ENCODE measurements around the gene TRIM72. TPM values are rescaled to one million over a fixed set of nuclear protein-coding genes. Genes with fewer than 3 reads are reported as not detected.
A peak's percentile ranks its signal among the peaks of the same experiment; 100 is the strongest.

TRIM72 gene
- total and polyA plus RNA-seq, 2 donors (not counting 3 experiments of a cell fraction or from before 2014, with no cell fraction given), result not detected

DNA sequence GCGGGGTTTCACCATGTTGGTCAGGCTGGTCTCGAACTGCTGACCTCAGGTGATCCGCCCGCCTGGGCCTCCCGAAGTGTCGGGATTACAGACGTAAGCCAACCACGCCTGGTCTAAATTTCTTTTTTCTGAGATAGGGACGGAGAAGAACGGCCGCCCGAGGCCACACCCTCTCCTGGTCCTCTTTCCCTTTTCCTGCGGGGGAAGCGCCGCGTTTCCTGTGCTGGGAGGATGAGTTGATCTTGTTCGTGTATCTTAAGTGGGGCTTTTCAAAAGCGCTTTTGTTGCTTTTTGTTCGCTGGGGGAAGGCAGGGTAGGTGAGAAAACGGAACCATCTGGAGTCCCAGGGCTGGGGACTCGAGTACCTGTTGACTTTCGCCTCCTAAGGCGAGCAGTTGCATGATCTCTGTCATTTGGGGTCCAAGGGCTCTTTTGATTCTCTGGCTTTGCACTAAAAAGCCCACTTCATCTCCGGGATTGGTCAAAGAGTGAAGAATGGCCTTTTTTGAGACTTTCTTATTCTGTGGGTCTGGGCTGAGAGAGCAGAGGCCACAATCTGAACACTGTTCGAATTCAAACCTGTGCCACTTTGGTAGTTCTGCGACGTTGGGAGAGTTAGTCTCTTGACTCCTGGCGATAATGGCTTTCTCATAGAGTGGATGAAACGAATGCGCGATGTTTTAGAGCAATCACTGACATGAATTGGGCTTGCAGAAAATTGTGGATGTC is 32.7 kb upstream of the TRIM72 start:
- Histone ChIP-seq H3K9ac (replicated peaks; ENCODE audit: extremely low read depth, insufficient read depth, low read length) (peak overlapping the region; percentile 93), H3K27ac (ENCODE audit: insufficient read depth, low read depth, low read length) (peak overlapping the region; percentile 91), H3K79me2 (ENCODE audit: control insufficient read depth, insufficient read depth, low read length) (peaks cover 61% of the 10 kb centered on the region), H3K4me3 (replicated peaks in 1 of 3; ENCODE audit: insufficient read depth in 1 of 3, low read depth in 1 of 3, low read length in 3 of 3) (peak overlapping the region; percentile 77 to 100 (median 95)), H3K27me3 (ENCODE audit: control insufficient read depth in 2 of 2, insufficient read depth in 2 of 2, low read length in 2 of 2) (no peaks in the 10 kb centered on the region), H2AFZ (ENCODE audit: low read depth, low read length) (no peak overlapping the region), H3K9me3 (replicated peaks; ENCODE audit: control insufficient read depth, insufficient read depth, low read length) (no peaks in the 10 kb centered on the region), H3K4me1 (ENCODE audit: control insufficient read depth, extremely low read depth, insufficient read depth, low read length) (peaks cover 22% of the 10 kb centered on the region), H3K9me1 (replicated peaks; ENCODE audit: control insufficient read depth, extremely low read depth, insufficient read depth, low read length) (no peaks in the 10 kb centered on the region), H3K4me2 (ENCODE audit: insufficient read depth, low read length) (peak overlapping the region; percentile 99), H4K20me1 (replicated peaks; ENCODE audit: control insufficient read depth, extremely low read depth, insufficient read depth, low read length) (peaks cover 22% of the 10 kb centered on the region), H3K36me3 (ENCODE audit: control insufficient read depth in 2 of 2, extremely low read depth in 1 of 2, insufficient read depth in 2 of 2, low read length in 2 of 2) (peaks cover 25 to 29% of the 10 kb centered on the region in 2 experiments)
- no TSS peak for BruUV-seq (replicated peaks)
- DNase-seq (ENCODE audit: low read depth, low spot score) (peak; percentile 29), FAIRE-seq (no peak)
- intact Hi-C loops (cut with micrococcal nuclease) (loop anchor here (2.0 to 5.0 kb wide), 3 partner anchors 64 to 276 kb away; partner anchors contain the start of genes ARMC5, BCKDK and KAT8), dilution Hi-C loops (cut with MboI; ENCODE audit: extremely low pct_ligation_motif_present, low sequenced_read_pairs) (no loop called here)
- ChIA-PET CTCF (interaction anchor here (1.7 kb wide), 1 partner anchor 39 kb away, joined by 20 read pairs; no protein-coding TSS in a partner anchor), POLR2A (interaction anchor here (0.8 to 2.2 kb wide), 10 partner anchors 10 to 291 kb away, joined by 3 to 37 read pairs (median 4); partner anchors contain the start of genes KAT8, PYCARD, TGFB1I1 and ZNF646)
- TF ChIP-seq FOS (IDR thresholded peaks at IDR 0.05; ENCODE audit: borderline replicate concordance, insufficient read depth, low read length) (no peak), POLR2A (IDR thresholded peaks at IDR 0.05; ENCODE audit: low read depth, low read length) (no peak), MYC (IDR thresholded peaks at IDR 0.05; ENCODE audit: low read depth, low read length) (no peak), POLR2AphosphoS5 (IDR thresholded peaks at IDR 0.05; ENCODE audit: insufficient read depth, low read depth, low read length) (no peak), EZH2 (IDR thresholded peaks at IDR 0.05; ENCODE audit: borderline replicate concordance, low read depth, low read length, severe bottlenecking) (no peak), JUN (IDR thresholded peaks at IDR 0.05; ENCODE audit: borderline replicate concordance, insufficient read depth, insufficient read length, low read depth) (no peak), GATA2 (IDR thresholded peaks at IDR 0.05; ENCODE audit: insufficient read depth, insufficient read length, low read depth, low read length) (no peak)
- TF ChIP-seq, protein P1, sequence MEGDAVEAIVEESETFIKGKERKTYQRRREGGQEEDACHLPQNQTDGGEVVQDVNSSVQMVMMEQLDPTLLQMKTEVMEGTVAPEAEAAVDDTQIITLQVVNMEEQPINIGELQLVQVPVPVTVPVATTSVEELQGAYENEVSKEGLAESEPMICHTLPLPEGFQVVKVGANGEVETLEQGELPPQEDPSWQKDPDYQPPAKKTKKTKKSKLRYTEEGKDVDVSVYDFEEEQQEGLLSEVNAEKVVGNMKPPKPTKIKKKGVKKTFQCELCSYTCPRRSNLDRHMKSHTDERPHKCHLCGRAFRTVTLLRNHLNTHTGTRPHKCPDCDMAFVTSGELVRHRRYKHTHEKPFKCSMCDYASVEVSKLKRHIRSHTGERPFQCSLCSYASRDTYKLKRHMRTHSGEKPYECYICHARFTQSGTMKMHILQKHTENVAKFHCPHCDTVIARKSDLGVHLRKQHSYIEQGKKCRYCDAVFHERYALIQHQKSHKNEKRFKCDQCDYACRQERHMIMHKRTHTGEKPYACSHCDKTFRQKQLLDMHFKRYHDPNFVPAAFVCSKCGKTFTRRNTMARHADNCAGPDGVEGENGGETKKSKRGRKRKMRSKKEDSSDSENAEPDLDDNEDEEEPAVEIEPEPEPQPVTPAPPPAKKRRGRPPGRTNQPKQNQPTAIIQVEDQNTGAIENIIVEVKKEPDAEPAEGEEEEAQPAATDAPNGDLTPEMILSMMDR (IDR thresholded peaks at IDR 0.05; ENCODE audit: extremely low read depth in 1 of 2, insufficient read depth in 1 of 2, low read depth in 1 of 2, low read length in 2 of 2), result no peak
- TF ChIP-seq, protein P2, sequence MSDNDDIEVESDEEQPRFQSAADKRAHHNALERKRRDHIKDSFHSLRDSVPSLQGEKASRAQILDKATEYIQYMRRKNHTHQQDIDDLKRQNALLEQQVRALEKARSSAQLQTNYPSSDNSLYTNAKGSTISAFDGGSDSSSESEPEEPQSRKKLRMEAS (IDR thresholded peaks at IDR 0.05; ENCODE audit: insufficient read depth, insufficient read length), result no peak

All from endothelial cell of umbilical vein (primary cell).